HTERT RPE-1 (cell line): ENCODE data around the gene GLI3.

Experiments used
- in situ Hi-C: fragments of 300-500 bp; cut with MboI; formaldehyde crosslinking; loops from 4 replicates; pipeline ENCODE4 v1.14.3; 2020; ENCODE audit warnings: low sequenced_read_pairs

Gene GLI3

DNA sequence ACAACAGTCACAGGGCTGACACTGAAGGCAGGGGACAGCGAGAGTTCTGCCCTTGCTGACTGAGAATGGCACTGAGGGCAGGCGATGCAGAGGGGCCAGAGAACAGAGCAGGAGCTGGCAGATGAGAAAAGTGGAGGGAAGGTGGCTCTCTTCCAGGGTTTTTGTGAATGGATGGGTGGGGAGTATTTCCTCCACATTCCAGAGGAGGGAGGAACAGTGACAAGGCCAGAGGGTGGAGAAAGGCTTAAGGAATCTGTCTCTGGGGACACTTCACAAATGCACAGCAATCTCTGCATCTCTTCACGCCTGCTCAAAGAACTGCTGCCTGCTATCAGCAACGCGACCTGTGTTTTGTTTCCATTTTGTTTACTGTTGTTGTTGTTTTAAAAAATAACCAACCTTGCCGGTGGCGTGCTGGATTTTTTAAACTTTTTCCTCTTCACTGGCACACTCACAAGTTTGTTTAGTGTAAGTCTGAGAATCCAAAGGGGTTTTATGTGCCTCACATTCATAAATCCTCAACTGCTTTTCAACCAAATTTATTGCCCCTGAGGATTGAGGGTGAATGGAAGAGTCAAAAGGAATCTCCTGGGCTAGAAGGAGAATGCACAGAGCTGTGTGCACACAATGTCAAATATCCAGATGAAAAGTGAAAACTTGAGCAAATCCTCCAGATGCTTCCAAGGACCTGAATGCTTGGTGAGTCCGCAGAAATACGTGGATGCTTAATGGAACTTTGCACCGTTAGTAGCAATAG is 129.3 kb downstream of the GLI3 start:
- in situ Hi-C loops, result no loop called here

DNA sequence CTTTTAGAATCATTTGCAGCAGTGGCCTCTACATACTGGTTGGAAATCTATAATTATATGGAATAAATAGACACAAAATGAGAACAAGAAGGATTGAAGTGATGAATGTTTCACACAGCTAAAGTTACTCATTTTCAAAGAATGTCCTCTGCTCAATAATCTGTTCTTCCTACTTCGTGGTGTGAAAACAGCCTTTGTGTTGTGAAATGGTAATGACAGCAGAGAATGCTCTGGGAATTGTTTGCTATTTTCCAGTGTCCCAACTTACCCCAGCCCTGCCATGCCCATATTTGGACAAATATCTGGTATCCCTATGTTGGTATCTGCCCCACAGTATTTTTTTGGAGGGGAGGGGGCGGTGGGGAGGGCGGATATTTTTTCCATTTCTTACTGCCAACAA is 130.4 kb downstream of the GLI3 start:
- in situ Hi-C loops, result no loop called here

GRCh38 chr7:42105554-42106358 is 131.3 kb downstream of the GLI3 start:
- in situ Hi-C loops, result no loop called here

- in situ Hi-C loops, result no loop called here
Observed at GRCh38 chr7:42104694-42105093, 132.3 kb downstream of the GLI3 start.

DNA sequence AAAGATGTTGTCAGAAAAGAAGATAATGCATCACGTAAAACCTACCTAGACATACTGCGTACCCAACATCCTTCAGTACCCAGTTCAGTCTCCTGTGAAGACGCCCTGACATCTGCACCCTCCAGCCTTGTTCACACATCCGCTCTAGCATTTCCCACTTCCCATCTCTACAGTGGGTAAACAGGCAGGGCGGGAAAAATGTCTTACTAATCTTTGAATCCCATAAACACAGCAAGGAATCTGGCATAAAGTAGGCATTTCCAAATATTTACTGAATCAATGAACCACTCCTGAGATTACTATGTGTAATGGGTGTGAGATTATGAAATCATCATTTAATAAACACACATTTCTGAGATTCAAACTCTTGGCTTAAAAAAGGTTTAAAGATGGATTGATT is 132.8 kb downstream of the GLI3 start:
- in situ Hi-C loops, result no loop called here

- in situ Hi-C loops, result no loop called here
Observed at GRCh38 chr7:42103456-42103855, 133.6 kb downstream of the GLI3 start.

DNA sequence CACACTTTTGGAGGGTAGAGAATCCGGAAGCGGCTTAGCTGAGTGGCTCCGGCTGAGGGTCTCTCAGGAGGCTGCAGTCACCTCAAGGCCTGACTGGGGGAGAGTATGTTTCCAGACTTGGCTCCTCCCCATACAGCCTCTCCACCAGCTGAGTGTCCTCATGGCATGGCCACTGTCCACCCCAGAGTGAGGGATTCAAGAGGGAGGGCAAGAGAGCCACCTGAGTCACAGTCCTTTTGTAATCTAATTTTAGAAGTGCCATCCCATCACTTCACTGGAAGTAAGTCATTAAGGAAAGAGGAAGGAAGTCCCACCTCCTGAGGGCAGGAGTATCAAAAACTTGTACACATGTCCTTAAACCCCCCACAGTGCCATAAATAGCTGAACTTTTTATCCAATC is 134.0 kb downstream of the GLI3 start:
- in situ Hi-C loops, result no loop called here

GRCh38 chr7:42102301-42102700 is 134.7 kb downstream of the GLI3 start:
- in situ Hi-C loops, result no loop called here

DNA sequence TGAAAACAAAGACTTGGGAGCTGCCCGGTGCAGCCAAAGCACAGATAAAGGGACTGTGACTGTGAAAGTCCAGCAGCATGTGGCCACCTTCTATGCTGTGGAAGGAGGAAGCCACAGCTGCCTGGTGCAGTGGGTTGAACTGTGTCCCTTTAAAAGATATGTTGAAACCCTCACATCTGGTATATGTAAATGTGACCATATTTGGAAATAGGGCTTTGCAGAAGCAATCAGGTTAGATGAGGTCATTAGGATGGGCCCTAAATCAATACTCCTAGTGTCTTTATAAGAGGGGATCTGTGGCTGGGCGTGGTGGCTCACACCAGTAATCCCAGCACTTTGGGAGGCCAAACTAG is 136.9 kb downstream of the GLI3 start:
- in situ Hi-C loops, result no loop called here

DNA sequence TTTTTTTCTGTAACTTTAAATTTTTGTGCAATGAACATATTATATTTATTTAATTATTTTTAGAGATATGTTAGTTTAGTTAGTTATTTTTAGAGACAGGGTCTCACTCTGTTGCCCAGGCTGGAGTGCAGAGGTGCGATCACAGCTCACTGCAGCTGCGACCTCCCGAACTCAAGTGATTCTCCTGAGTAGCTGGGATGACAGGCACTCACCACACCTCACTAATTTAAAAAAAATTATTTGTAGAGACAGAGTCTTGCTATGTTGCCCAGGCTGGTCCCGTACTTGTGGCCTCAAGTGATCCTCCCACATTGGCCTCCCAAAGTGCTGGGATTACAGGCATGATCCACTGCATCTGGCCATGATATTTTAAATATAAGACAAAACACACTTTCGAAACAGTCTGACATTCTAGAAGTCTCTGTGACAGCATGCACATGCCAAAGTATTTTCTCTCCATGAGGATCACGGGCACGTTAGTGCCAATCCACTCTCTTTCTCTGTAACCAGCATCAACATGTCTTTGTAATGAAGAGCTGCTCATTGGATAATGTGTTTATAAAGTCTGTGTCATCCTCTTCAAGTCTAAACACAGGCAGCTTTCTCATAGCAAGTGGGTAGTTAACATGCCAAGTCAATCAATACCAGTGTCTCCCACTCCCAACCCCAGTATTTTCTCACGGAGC is 137.4 kb downstream of the GLI3 start:
- in situ Hi-C loops, result no loop called here

DNA sequence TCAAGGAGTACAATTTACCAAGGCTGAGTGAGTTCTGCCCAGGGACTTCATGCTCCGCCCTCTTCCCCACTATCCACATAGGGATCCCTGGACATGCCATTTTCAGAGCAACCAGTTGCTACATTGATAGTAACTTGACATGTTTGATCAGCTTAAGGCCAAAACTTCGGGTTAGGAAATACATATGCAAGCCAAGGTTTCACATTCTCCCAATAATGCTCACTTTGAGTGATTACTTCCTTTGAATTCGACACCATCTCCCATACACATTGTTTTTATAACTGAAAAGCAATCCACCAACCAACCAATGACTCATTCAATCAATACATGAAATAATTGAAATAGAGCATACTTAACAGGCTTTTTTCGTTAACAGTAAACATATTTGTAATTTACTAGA is 137.9 kb downstream of the GLI3 start:
- in situ Hi-C loops, result no loop called here

GRCh38 chr7:42097752-42098151 is 139.3 kb downstream of the GLI3 start:
- in situ Hi-C loops, result no loop called here

GRCh38 chr7:42096681-42097561 is 140.1 kb downstream of the GLI3 start:
- in situ Hi-C loops, result no loop called here

- in situ Hi-C loops, result no loop called here
Observed at GRCh38 chr7:42096268-42096667, 140.7 kb downstream of the GLI3 start.

DNA sequence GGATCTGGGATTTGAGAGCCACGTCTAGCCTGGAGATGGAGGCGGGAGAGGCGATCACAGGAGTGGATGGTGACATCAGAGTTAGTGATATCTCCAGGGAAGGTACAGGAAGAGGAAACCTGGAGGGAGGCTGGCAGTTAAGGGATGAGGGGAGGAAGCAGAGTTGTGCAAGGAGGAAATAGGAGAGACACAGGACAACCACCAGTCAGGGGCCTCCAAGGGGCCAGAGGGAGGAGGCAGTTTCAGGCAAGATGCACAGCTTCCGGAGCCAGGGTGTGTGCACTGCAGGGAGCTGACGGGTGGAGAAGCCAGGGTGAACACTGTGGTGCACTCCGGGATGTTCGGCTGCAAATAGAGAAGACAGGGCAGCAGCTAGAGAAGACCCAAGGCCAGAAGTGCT is 141.2 kb downstream of the GLI3 start:
- in situ Hi-C loops, result no loop called here

DNA sequence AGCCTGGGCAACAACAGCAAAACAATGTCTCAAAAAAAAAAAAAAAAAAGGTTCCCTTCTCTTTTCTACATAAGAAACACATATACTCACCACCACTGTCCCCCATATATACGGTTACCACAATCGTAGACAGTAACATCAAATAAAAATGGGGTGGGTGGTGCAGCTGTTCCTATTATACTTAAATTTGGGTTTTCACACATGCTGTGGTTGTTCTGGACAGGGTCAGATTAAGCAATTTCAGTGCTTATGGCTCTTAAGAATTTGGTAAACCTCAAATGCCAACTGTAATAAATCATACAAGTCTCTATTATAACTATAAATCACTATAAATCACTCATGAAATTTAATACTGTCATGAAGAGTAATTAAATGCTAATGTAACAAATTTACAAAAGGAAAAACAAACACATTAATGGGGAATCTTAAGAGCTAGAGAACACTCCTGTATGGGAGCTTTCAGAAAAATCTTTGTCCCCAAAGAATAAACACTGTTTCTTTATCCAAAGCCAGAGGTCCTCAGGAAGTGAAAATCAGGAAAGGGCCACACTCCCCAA is 143.6 kb downstream of the GLI3 start:
- in situ Hi-C loops, result no loop called here

DNA sequence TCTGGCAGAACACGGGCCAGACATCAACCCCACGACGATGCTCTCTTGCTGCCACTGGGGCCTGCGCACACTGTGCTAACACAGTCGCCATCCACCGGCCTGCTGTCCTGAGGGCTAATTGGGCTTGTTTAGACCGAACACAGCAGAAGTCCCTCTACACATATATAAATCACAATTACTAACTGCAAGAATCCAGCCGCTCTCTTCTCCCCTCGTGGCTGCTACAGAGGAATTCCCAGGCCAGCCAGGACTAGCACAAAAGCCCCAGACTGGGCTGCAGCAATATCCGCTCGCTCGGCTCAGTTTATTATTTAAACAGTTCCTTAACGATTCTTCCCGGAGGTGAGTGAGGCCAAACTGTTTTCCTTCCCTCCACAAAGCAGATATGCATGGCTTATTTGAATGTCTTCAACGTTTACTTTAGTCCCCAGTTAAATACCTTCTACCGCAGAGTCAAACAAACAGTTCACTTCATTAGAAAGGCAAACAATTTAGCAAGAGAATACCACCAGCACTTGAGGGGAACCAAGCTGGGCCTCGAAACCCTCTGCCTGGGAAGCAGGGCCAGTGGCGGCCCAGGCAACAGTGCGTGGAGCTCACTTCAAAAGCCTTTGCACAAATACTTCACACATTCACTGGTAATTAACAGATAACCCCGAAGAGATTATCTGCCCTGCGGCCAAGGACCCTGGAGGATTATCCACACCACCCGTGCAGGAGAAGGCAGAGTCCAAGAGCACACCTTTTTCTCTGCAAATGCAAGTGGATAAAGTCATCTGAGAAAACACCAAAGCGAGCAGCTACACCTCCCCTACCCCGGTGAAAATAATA is 145.3 kb downstream of the GLI3 start:
- in situ Hi-C loops, result no loop called here

DNA sequence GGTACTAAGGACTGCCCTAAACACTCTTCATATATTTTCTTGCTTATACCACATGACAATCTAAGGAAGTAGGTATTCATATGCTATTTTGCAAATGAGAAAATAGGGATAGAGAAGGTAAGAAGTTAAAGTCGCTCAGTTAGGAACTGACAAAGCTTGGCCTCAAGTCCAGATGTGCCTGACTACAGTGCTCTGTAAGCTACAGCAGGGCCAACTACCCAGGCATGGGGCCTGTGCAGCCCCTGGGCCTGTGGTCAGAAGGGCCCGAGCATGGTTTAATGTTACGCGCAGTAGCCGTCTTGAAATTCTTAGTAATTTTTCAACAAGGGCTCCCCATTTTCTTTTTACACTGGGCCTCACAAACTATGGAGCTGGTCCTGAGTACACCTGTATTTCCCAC is 146.2 kb downstream of the GLI3 start:
- in situ Hi-C loops, result no loop called here

- in situ Hi-C loops, result no loop called here
Observed at GRCh38 chr7:42090056-42090455, 147.0 kb downstream of the GLI3 start.

- in situ Hi-C loops, result no loop called here
Observed at GRCh38 chr7:42087616-42088015, 149.4 kb downstream of the GLI3 start.
